SK-N-SH (cell line): ENCODE results near the gene CCN5. TPM values are rescaled to one million over a fixed set of nuclear protein-coding genes. Genes with fewer than 3 reads are reported as not detected.

Experiments used
- CTCF ChIA-PET: fragments of 300-600, 350-600 bp; formaldehyde crosslinking; extraction: SDS; loops from one replicate; lab custom pipeline; 2021; lab: Yijun Ruan, JAX
- POLR2A ChIA-PET: fragments of 350-600 bp; sonication (Branson Sonifier 250); formaldehyde crosslinking; extraction: SDS; loops from one replicate; lab custom pipeline; 2020; ENCODE audit warnings: antibody characterized with exemption, inconsistent platforms; lab: Yijun Ruan, JAX
- DNase-seq: peaks from one replicate; pipeline ENCODE4 v3.0.0; 2012
- H2AFZ ChIP-seq: fragments of 200-600 bp; sonication (generic); 2 replicates; pipeline ENCODE4 v1.8.1; 2016; ENCODE audit warnings: antibody characterized with exemption, mild to moderate bottlenecking, low read depth
- H3F3A ChIP-seq: fragments of 200-600 bp; sonication (generic); replicated peaks from 2 replicates; pipeline ENCODE3; 2016; ENCODE audit warnings: antibody characterized with exemption, mild to moderate bottlenecking; ENCODE audit not compliant: insufficient read depth
- H3K27ac ChIP-seq, 2 experiments: fragments of 200-500 bp in 1 of 2; fragments of 200-600 bp in 1 of 2; sonication (Bioruptor generic) in 1 of 2; sonication (generic), shearing (Covaris generic) in 1 of 2; 2 replicates each; pipeline versions ENCODE4 v1.5.1 to v1.6.1; 2014 to 2016; ENCODE audit warnings: low read depth in 2 of 2, inconsistent platforms in 1 of 2, low read length in 1 of 2, mild to moderate bottlenecking in 1 of 2, mixed read lengths in 1 of 2
- H3K27me3 ChIP-seq: fragments of 200-600 bp; sonication (generic), shearing (Covaris generic); 2 replicates; pipeline ENCODE4 v1.6.1; 2016; ENCODE audit warnings: mixed run types; ENCODE audit not compliant: insufficient read depth
- H3K36me3 ChIP-seq, 2 experiments: fragments of 200-500 bp in 1 of 2; fragments of 200-600 bp in 1 of 2; sonication (Bioruptor generic) in 1 of 2; sonication (generic) in 1 of 2; replicated peaks in 1 of 2; 2 replicates each; pipeline versions ENCODE3 to v1.5.1; 2014 to 2016; ENCODE audit warnings: low read length in 1 of 2, mild to moderate bottlenecking in 1 of 2; ENCODE audit not compliant: insufficient read depth in 2 of 2, control insufficient read depth in 1 of 2
- H3K4me1 ChIP-seq, 2 experiments: fragments of 200-500 bp in 1 of 2; fragments of 200-600 bp in 1 of 2; sonication (Bioruptor generic) in 1 of 2; sonication (generic), shearing (Covaris generic) in 1 of 2; 2 replicates each; pipeline versions ENCODE4 v1.5.1 to v1.6.1; 2014 to 2016; ENCODE audit warnings: low read depth in 1 of 2, low read length in 1 of 2, mixed run types in 1 of 2; ENCODE audit not compliant: insufficient read depth in 2 of 2, control insufficient read depth in 1 of 2
- H3K4me2 ChIP-seq: fragments of 200-600 bp; sonication (generic), shearing (Covaris generic); 2 replicates; pipeline ENCODE4 v1.6.1; 2017; ENCODE audit warnings: mixed run types
- H3K4me3 ChIP-seq, 2 experiments: fragments of 200-500 bp in 1 of 2; fragments of 200-600 bp in 1 of 2; sonication (Bioruptor generic) in 1 of 2; sonication (generic), shearing (Covaris generic) in 1 of 2; 2 replicates each; pipeline versions ENCODE4 v1.5.1 to v1.8.1; 2014 to 2016; ENCODE audit warnings: low read depth in 2 of 2, inconsistent platforms in 1 of 2, low read length in 1 of 2, mild to moderate bottlenecking in 1 of 2, mixed read lengths in 1 of 2, moderate library complexity in 1 of 2
- H3K79me2 ChIP-seq: fragments of 200-600 bp; sonication (generic); 2 replicates; pipeline ENCODE4 v1.8.1; 2017; ENCODE audit warnings: mild to moderate bottlenecking; ENCODE audit not compliant: insufficient read depth
- H3K9ac ChIP-seq: fragments of 200-600 bp; sonication (generic); 2 replicates; pipeline ENCODE4 v1.6.1; 2017; ENCODE audit warnings: mixed run types
- H3K9me2 ChIP-seq: fragments of 200-600 bp; sonication (generic); 2 replicates; pipeline ENCODE4 v1.6.1; 2017; ENCODE audit warnings: mixed run types
- H3K9me3 ChIP-seq: fragments of 200-600 bp; sonication (generic); 2 replicates; pipeline ENCODE4 v1.6.1; 2017; ENCODE audit warnings: mixed run types, mild to moderate bottlenecking, moderate library complexity
- H4K20me1 ChIP-seq: fragments of 200-600 bp; sonication (generic); 2 replicates; pipeline ENCODE4 v1.6.1; 2017; ENCODE audit warnings: mild to moderate bottlenecking, mixed run types; ENCODE audit not compliant: insufficient read depth
- ELF1 ChIP-seq: IDR thresholded peaks from 2 replicates; pipeline ENCODE4 v1.4.0; 2012
- FOXJ3 ChIP-seq: sonication (generic); formaldehyde crosslinking; IDR thresholded peaks from 2 replicates; pipeline ENCODE4 v1.5.1; 2020; ENCODE audit warnings: mild to moderate bottlenecking, missing genetic modification reagents
- FOXM1 ChIP-seq: IDR thresholded peaks from 2 replicates; pipeline ENCODE4 v1.4.0; 2012; ENCODE audit warnings: low read depth, mild to moderate bottlenecking
- GABPA ChIP-seq: IDR thresholded peaks from 2 replicates; pipeline ENCODE4 v1.4.0; 2012; ENCODE audit warnings: low read depth, mild to moderate bottlenecking
- GATA2 ChIP-seq: sonication (generic); formaldehyde crosslinking; IDR thresholded peaks from 2 replicates; pipeline ENCODE4 v1.5.0; 2020; ENCODE audit warnings: mild to moderate bottlenecking, missing genetic modification reagents
- IRF3 ChIP-seq: fragments of 150-350 bp; IDR thresholded peaks from 2 replicates; pipeline ENCODE4 v1.6.1; 2016; ENCODE audit warnings: mild to moderate bottlenecking, low read depth, low read length
- JUND ChIP-seq: IDR thresholded peaks from 2 replicates; pipeline ENCODE4 v1.4.0; 2012
- MAX ChIP-seq: IDR thresholded peaks from 2 replicates; pipeline ENCODE4 v1.4.0; 2012; ENCODE audit warnings: low read depth
- MEF2A ChIP-seq: IDR thresholded peaks from 2 replicates; pipeline ENCODE4 v1.4.0; 2012; ENCODE audit warnings: low read depth, borderline replicate concordance
- NFIC ChIP-seq: IDR thresholded peaks from 2 replicates; pipeline ENCODE4 v1.4.0; 2012; ENCODE audit warnings: borderline replicate concordance
- NRF1 ChIP-seq: IDR thresholded peaks from 2 replicates; pipeline ENCODE4 v1.6.1; 2012; ENCODE audit warnings: low read depth, mild to moderate bottlenecking, low read length
- POLR2AphosphoS5 ChIP-seq: IDR thresholded peaks from 2 replicates; pipeline ENCODE4 v1.6.1; 2012; ENCODE audit warnings: low read depth, low read length
- RAD21 ChIP-seq: IDR thresholded peaks from 2 replicates; pipeline ENCODE4 v1.6.1; 2012; ENCODE audit warnings: mild to moderate bottlenecking, low read length
- RFX5 ChIP-seq: IDR thresholded peaks from 2 replicates; pipeline ENCODE4 v1.6.1; 2012; ENCODE audit warnings: mild to moderate bottlenecking, improper control_type of control experiment, low read length
- SIN3A ChIP-seq: IDR thresholded peaks from 2 replicates; pipeline ENCODE4 v1.6.1; 2012; ENCODE audit warnings: low read depth, mild to moderate bottlenecking, low read length, moderate library complexity, borderline replicate concordance
- YY1 ChIP-seq: IDR thresholded peaks from 2 replicates; pipeline ENCODE4 v1.4.0; 2012; ENCODE audit warnings: low read depth, mild to moderate bottlenecking
- ZBTB33 ChIP-seq: IDR thresholded peaks from 2 replicates; pipeline ENCODE4 v1.4.0; 2012; ENCODE audit warnings: low read depth, borderline replicate concordance
- WGBS: methylation state at CpG from one replicate; pipeline ENCODE4 v1.1.6; 2017; ENCODE audit warnings: low lambda C conversion rate; 5-methylcytosine and 5-hydroxymethylcytosine counted together
- polyA plus RNA-seq, 3 experiments: library from polyadenylated mRNA; depleted of rRNA; stranded (reverse); fragments of >200 nt; gene quantifications; 2 replicates each; pipeline ENCODE4 v1.2.3, GENCODE V29; 2012
- TF ChIP-seq, protein P1 (sequence below): IDR thresholded peaks from 2 replicates; pipeline ENCODE4; 2012
- TF ChIP-seq, protein P2 (sequence below): IDR thresholded peaks from 2 replicates; pipeline ENCODE4 v1.4.0; 2012; ENCODE audit warnings: low read depth, borderline replicate concordance
- TF ChIP-seq, protein P3 (sequence below): IDR thresholded peaks from 2 replicates; pipeline ENCODE4 v1.6.1; 2012; ENCODE audit warnings: mild to moderate bottlenecking, low read depth, low read length, moderate library complexity

The CCN5 gene
- polyA plus RNA-seq, 1 of the 3 experiments (the other 2 are of a cell fraction) = 0.05 TPM

GRCh38 chr20:44700306-44700705, 14.9 kb upstream of the CCN5 start:
- no peaks in the 10 kb centered on the region for H3K27me3 ChIP-seq
- no peak overlapping the region for H3K4me2 ChIP-seq
- no peak overlapping the region for H2AFZ ChIP-seq
- peaks cover 9 to 10% of the 10 kb centered on the region in 2 experiments; a peak in 3 of 4 replicates for H3K4me1 ChIP-seq
- POLR2A ChIA-PET = no interaction called here
- no peaks in the 10 kb centered on the region for H3K79me2 ChIP-seq
- no peaks in the 10 kb centered on the region for H4K20me1 ChIP-seq
- CTCF ChIA-PET = interaction anchor here (1.0 to 7.0 kb wide), 4 partner anchors 12 to 167 kb away, joined by 3 to 61 read pairs (median 4); no protein-coding TSS in a partner anchor
- H3K9me2 ChIP-seq = no peaks in the 10 kb centered on the region
- no peaks in the 10 kb centered on the region for H3K36me3 ChIP-seq
- H3K9ac ChIP-seq = no peak overlapping the region
- peaks cover 8% of the 10 kb centered on the region for H3F3A ChIP-seq
- no peak for TF ChIP-seq YY1
- no peak for TF ChIP-seq POLR2AphosphoS5
- TF ChIP-seq RAD21 = no peak
- no peak for TF ChIP-seq FOXJ3
- no peak for TF ChIP-seq SIN3A
- TF ChIP-seq NFIC = no peak
- TF ChIP-seq IRF3 = no peak
- no peak for TF ChIP-seq GATA2 (CRISPR knock-in tag)
- TF ChIP-seq, protein P1, sequence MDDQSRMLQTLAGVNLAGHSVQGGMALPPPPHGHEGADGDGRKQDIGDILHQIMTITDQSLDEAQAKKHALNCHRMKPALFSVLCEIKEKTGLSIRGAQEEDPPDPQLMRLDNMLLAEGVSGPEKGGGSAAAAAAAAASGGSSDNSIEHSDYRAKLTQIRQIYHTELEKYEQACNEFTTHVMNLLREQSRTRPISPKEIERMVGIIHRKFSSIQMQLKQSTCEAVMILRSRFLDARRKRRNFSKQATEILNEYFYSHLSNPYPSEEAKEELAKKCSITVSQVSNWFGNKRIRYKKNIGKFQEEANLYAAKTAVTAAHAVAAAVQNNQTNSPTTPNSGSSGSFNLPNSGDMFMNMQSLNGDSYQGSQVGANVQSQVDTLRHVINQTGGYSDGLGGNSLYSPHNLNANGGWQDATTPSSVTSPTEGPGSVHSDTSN = no peak
- TF ChIP-seq MEF2A = no peak
- TF ChIP-seq, protein P2, sequence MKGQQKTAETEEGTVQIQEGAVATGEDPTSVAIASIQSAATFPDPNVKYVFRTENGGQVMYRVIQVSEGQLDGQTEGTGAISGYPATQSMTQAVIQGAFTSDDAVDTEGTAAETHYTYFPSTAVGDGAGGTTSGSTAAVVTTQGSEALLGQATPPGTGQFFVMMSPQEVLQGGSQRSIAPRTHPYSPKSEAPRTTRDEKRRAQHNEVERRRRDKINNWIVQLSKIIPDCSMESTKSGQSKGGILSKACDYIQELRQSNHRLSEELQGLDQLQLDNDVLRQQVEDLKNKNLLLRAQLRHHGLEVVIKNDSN = no peak
- no peak for TF ChIP-seq ELF1
- TF ChIP-seq FOXM1 = no peak
- no peak for TF ChIP-seq GABPA
- TF ChIP-seq NRF1 = no peak
- TF ChIP-seq JUND = no peak
- TF ChIP-seq RFX5 = no peak
- TF ChIP-seq, protein P3, sequence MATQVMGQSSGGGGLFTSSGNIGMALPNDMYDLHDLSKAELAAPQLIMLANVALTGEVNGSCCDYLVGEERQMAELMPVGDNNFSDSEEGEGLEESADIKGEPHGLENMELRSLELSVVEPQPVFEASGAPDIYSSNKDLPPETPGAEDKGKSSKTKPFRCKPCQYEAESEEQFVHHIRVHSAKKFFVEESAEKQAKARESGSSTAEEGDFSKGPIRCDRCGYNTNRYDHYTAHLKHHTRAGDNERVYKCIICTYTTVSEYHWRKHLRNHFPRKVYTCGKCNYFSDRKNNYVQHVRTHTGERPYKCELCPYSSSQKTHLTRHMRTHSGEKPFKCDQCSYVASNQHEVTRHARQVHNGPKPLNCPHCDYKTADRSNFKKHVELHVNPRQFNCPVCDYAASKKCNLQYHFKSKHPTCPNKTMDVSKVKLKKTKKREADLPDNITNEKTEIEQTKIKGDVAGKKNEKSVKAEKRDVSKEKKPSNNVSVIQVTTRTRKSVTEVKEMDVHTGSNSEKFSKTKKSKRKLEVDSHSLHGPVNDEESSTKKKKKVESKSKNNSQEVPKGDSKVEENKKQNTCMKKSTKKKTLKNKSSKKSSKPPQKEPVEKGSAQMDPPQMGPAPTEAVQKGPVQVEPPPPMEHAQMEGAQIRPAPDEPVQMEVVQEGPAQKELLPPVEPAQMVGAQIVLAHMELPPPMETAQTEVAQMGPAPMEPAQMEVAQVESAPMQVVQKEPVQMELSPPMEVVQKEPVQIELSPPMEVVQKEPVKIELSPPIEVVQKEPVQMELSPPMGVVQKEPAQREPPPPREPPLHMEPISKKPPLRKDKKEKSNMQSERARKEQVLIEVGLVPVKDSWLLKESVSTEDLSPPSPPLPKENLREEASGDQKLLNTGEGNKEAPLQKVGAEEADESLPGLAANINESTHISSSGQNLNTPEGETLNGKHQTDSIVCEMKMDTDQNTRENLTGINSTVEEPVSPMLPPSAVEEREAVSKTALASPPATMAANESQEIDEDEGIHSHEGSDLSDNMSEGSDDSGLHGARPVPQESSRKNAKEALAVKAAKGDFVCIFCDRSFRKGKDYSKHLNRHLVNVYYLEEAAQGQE = no peak
- no peak for TF ChIP-seq ZBTB33
- no peak for TF ChIP-seq MAX
- H3K9me3 ChIP-seq = no peaks in the 10 kb centered on the region
- no peak overlapping the region for H3K27ac ChIP-seq
- H3K4me3 ChIP-seq = no peak overlapping the region
- 93% methylated on average over 9 of the region's 11 CpGs for WGBS
- no peak for DNase-seq
